ENCODE data around the gene PIGK. TPM values are rescaled to one million over a fixed set of nuclear protein-coding genes. Genes with fewer than 3 reads are reported as not detected.
"Not testable (repeated sequence)": the region's sequence is repeated elsewhere in the genome, so short reads cannot be mapped to it uniquely, and the experiment has no call there.

The PIGK gene
- total RNA-seq, 4 donors from 2014 or later: 15.3 to 27.2 (median 20.9) TPM

DNA sequence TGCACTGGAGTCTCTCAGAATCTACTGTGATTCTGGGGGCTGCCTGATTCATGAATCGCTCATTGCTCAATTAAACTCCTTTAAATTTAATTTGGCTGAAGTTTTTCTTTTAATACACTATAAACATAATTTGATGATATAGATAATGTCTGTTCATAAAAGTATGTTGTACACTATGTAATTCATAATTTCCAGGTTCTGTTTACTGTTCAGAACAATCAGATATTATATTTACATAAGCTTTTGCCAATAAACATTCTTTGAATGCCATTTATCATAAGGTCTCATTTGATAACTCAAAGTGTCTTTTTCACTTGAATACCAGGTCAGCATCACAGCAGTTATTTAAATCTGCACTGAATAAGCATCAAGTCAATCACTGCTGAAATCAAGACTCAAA, 39.6 kb downstream of the PIGK start:
- Histone ChIP-seq H3K4me1 (no peaks in the 10 kb centered on the region), H3K27me3 (no peaks in the 10 kb centered on the region), H3K36me3 (peaks cover 0 to 26% (median 0%) of the 10 kb centered on the region in 3 donors), H3K4me3 (no peak overlapping the region), H3K9me3 (peaks cover 0 to 14% (median 3%) of the 10 kb centered on the region in 4 donors), H3K27ac (no peak overlapping the region)
- no peak for DNase-seq (ENCODE audit: low spot score in 2 of 2)
- 93 to 97% methylated on average over 1 of the region's 1 CpG for WGBS, 2 donors
- TF ChIP-seq, protein P1, sequence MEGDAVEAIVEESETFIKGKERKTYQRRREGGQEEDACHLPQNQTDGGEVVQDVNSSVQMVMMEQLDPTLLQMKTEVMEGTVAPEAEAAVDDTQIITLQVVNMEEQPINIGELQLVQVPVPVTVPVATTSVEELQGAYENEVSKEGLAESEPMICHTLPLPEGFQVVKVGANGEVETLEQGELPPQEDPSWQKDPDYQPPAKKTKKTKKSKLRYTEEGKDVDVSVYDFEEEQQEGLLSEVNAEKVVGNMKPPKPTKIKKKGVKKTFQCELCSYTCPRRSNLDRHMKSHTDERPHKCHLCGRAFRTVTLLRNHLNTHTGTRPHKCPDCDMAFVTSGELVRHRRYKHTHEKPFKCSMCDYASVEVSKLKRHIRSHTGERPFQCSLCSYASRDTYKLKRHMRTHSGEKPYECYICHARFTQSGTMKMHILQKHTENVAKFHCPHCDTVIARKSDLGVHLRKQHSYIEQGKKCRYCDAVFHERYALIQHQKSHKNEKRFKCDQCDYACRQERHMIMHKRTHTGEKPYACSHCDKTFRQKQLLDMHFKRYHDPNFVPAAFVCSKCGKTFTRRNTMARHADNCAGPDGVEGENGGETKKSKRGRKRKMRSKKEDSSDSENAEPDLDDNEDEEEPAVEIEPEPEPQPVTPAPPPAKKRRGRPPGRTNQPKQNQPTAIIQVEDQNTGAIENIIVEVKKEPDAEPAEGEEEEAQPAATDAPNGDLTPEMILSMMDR (IDR thresholded peaks at IDR 0.05): no peak
- TF ChIP-seq EP300 (IDR thresholded peaks at IDR 0.05) (no peak), POLR2A (IDR thresholded peaks at IDR 0.05) (no peak)

DNA sequence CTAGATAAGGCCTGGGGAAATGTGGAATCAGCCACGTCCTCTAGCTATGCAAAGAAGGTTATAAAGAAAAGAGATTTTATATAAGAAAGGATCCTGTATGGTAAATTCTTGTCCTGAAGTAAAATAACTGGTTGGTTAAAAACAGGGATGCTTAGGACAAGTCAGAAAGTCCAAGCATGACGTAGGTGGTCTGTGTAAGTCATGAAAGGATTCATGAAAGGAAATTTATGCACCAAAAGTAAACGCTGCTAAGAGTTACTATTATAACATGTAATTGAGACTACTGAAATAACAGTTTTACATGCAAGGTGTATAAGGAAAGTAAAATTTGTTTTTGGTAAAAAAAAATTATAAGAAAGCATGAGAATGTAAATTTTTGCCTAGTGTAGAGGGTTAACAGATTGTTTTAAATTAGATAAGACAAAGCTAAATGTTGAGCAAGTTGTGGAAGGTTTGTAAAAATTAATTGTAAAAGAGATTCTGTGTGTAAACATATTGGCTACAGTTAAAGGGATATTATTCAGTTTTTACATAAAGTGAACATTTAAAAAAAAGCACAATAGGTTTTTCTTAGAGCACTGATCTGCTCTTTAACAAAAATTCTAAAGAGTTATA, 43.9 kb downstream of the PIGK start:
- Histone ChIP-seq H3K27me3 (no peaks in the 10 kb centered on the region), H3K27ac (no peak overlapping the region), H3K9me3 (peaks cover 0 to 14% (median 3%) of the 10 kb centered on the region in 4 donors), H3K4me3 (no peak overlapping the region), H3K36me3 (peaks cover 0 to 16% (median 0%) of the 10 kb centered on the region in 3 donors), H3K4me1 (no peaks in the 10 kb centered on the region)
- TF ChIP-seq POLR2A (IDR thresholded peaks at IDR 0.05) (no peak), EP300 (IDR thresholded peaks at IDR 0.05) (no peak)
- TF ChIP-seq, protein P1 (IDR thresholded peaks at IDR 0.05): no peak
- 90 to 96% methylated on average over 3 of the region's 3 CpGs for WGBS, 2 donors
- no peak for DNase-seq (ENCODE audit: low spot score in 2 of 2)

DNA sequence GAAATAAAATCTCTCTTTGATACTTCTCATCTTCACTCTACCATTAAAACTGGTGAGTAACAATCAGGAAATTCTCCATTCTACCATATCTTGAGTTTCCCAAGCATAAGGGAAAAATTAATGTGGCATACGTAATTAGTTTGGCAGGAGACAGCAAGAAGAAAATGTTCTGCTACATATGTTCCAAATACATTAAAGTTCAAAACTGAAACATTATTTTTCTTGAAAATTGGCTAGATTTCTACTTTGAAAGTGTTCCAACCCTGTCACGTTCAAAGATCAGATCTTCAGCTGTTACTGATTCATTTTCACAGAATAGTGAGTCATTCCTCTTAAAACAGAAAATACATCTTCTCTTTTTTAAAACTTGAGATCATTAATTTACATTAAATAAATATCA, 48.5 kb downstream of the PIGK start:
- no peak overlapping the region for H3K4me3 ChIP-seq
- H3K36me3 ChIP-seq: peaks cover 0 to 14% (median 0%) of the 10 kb centered on the region in 3 donors
- no peaks in the 10 kb centered on the region for H3K4me1 ChIP-seq
- TF ChIP-seq EP300 (IDR thresholded peaks at IDR 0.05) (no peak), POLR2A (IDR thresholded peaks at IDR 0.05) (no peak)
- TF ChIP-seq, protein P1 (IDR thresholded peaks at IDR 0.05): no peak
- no peaks in the 10 kb centered on the region for H3K27me3 ChIP-seq
- WGBS, 2 donors: 52 to 54% methylated on average over 2 of the region's 2 CpGs
- H3K27ac ChIP-seq: no peak overlapping the region
- no peak for DNase-seq (ENCODE audit: low spot score in 2 of 2)
- H3K9me3 ChIP-seq: no peaks in the 10 kb centered on the region

DNA sequence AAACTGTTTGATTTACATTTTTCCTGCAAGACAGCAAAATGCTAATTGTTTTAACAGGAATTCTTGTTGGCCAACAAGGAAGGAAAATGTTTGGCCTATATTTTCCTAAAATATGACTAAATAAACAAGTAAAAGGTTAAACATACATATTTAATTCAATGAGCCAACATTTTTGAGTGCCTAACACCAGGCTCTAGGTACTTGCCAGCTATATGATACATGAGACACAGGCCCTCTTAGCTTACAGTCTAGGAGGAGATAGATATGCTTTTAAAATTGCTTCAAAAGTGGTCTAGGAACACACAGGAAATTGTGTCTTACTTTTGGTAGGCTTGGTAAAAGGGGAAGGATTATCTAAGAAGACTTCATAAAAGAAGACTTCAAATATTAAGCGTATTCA, 50.9 kb downstream of the PIGK start:
- Histone ChIP-seq H3K27me3 (no peaks in the 10 kb centered on the region), H3K36me3 (peaks cover 0 to 7% (median 0%) of the 10 kb centered on the region in 3 donors), H3K4me1 (no peaks in the 10 kb centered on the region), H3K9me3 (no peaks in the 10 kb centered on the region), H3K27ac (no peak overlapping the region), H3K4me3 (no peak overlapping the region)
- DNase-seq (ENCODE audit: low spot score in 2 of 2): no peak
- WGBS, 2 donors: 97 to 100% methylated on average over 1 of the region's 1 CpG
- TF ChIP-seq POLR2A (IDR thresholded peaks at IDR 0.05): no peak
- TF ChIP-seq EP300 (IDR thresholded peaks at IDR 0.05): no peak
- TF ChIP-seq, protein P1 (IDR thresholded peaks at IDR 0.05): no peak

DNA sequence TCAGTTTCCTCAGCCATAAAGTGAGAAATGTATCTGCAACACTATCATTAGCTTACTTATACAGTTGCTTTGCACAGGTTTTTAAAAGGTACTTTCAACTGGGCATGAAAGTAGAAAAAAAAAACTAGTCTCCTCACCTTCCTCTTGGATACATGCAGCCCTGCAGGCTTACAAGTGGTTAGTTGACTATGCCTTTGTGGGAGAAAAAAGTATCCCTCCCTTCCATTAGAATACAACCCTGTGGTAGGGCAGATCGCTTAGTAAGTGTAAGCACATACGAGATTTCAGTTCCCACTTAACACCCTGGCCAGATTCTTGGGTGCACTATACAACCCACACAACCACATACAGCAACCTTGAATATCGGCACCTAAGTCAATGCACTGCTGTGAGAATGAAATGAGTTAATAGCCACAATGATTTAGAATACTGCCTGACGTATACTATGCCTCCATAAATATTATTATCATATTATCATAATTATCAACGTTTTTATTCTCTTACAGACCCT, 54.7 kb downstream of the PIGK start:
- no peak for DNase-seq (ENCODE audit: low spot score in 2 of 2)
- peaks cover 0 to 45% (median 0%) of the 10 kb centered on the region in 3 donors for H3K36me3 ChIP-seq
- TF ChIP-seq EP300 (IDR thresholded peaks at IDR 0.05) (no peak), POLR2A (IDR thresholded peaks at IDR 0.05) (no peak)
- TF ChIP-seq, protein P1 (IDR thresholded peaks at IDR 0.05): no peak
- no peak overlapping the region for H3K27ac ChIP-seq
- no peaks in the 10 kb centered on the region for H3K9me3 ChIP-seq
- no peaks in the 10 kb centered on the region for H3K4me1 ChIP-seq
- no peak overlapping the region for H3K4me3 ChIP-seq
- 92 to 93% methylated on average over 5 of the region's 5 CpGs for WGBS, 2 donors
- H3K27me3 ChIP-seq: no peaks in the 10 kb centered on the region

DNA sequence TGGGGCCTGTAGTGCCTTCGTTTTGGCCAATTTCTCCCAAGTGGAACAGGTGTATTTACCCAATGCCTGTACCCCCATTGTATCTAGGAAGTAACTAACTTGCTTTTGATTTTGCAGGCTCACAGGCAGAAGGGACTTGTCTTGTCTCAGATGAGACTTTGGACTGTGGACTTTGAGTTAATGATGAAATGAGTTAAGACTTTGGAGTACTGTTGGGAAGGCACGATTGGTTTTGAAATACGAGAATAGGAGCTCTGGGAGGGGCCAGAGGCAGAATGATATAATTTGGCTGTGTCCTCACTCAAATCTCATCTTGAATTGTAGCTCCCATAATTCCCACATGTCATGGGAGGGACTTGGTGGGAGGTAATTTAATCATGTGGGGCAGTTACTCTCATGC, 59.5 kb downstream of the PIGK start:
- not testable (repeated sequence) for H3K27me3 ChIP-seq; H3K9me3 ChIP-seq; H3K27ac ChIP-seq; H3K4me3 ChIP-seq; DNase-seq (ENCODE audit: low spot score in 2 of 2); H3K4me1 ChIP-seq
- WGBS, 2 donors: 94 to 96% methylated on average over 3 of the region's 3 CpGs
- H3K36me3 ChIP-seq: peaks cover 0 to 59% (median 6%) of the 10 kb centered on the region in 3 donors

Data from tibial nerve (tissue), 4 donors.